Measurements from ENCODE around the gene TDRD10.
"Not testable (repeated sequence)": the region's sequence is repeated elsewhere in the genome, so short reads cannot be mapped to it uniquely, and the experiment has no call there.

Gene TDRD10

DNA sequence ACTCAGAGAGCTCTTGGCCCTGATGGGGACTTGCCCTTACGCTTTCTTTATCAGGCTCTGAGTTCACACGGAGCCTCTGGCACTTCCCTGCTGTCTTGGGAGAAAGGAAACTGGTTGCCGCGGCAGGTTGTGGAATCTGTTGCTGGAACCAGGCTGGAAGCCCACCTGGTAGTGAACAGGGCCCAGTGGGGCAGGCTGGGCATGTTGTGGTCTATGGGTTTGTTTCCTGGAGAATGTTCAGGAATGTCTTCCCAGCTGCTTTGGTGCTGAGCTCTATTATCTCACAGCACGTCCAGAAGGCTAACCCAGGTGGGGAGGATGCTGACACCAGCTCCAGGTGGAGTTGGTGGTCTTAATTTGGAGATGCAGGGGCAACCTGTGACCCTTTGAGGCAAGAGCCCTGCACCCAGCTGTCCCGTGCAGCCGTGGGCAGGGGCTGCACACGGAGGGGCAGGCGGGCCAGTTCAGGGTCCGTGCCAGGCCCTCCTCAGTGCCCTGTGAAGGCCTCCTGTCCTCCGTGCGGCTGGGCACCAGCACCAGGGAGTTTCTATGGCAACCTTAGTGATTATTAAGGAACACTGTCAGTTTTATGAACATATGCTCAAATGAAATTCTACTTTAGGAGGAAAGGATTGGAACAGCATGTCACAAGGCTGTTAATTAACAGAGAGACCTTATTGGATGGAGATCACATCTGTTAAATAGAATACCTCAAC, 33.3 kb upstream of the TDRD10 start:
- H3K36me3 Mint-ChIP-seq (ENCODE audit: low read depth): no peaks in the 10 kb centered on the region
- no peaks in the 10 kb centered on the region for H3K27me3 Mint-ChIP-seq
- ATAC-seq: no peak
- H3K4me1 Mint-ChIP-seq: peaks cover 42% of the 10 kb centered on the region
- H3K27ac Mint-ChIP-seq: no peak overlapping the region
- no peak for DNase-seq
- H3K9me3 Mint-ChIP-seq: no peaks in the 10 kb centered on the region
- no peak overlapping the region for H3K4me3 Mint-ChIP-seq

DNA sequence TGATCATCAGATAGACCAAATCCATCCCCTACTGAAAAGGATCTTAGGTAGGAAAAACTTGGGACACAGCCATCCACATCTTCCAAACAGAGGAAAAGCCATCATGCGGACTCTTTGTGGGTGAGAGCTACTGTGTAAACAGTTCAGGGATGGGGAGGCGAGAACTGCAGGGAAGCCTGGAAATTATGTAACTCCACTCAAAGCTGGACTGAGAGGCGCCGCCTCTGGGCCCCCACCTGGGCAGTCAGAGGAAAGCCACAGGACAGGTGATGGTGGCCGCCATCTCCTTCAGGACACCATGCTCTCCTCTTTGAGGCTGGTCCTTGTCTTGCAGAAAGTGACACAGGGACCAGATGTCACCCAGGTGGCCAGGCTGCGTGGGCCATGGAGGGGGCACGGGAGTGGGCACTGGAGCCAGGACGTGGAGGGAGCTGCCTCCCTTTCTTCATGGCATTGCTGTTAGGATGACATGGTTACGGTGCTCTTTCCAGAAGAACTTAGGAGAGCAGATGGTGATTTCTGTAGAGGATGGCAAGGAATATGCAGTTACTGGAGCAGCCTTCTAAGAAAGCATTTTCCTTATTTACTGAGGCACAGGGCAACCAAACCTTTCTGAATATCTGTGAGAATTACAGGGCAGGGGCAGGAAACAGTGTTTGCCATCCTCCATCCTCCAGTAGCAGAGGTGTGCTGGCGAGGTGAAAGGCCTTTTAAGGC, 32.0 kb upstream of the TDRD10 start:
- Mint-ChIP-seq H3K9me3 (no peaks in the 10 kb centered on the region), H3K4me3 (no peak overlapping the region), H3K36me3 (ENCODE audit: low read depth) (no peaks in the 10 kb centered on the region), H3K4me1 (peaks cover 31% of the 10 kb centered on the region), H3K27me3 (no peaks in the 10 kb centered on the region), H3K27ac (no peak overlapping the region)
- no peak for ATAC-seq
- DNase-seq: no peak

DNA sequence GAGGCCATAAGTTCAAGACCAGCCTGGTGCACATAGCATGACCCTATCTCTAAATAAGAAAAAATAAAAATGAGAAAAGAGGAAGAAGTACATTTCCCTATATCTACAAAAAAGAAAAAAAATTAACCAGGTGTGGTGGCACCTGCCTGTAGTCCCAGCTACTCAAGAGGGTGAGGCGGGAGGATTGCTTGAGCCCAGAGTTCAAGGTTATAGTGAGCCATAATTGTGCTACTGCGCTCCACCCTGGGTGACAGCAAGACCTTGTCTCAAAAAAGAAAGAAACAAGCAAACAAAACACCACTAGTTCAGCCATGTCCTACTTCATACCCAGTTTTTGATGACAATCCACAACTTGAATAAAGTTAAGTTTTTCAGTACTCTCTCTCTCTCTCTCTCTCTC, 30.7 kb upstream of the TDRD10 start:
- H3K36me3 Mint-ChIP-seq (ENCODE audit: low read depth): no peaks in the 10 kb centered on the region
- H3K4me3 Mint-ChIP-seq: no peak overlapping the region
- DNase-seq (no peak), ATAC-seq (no peak)
- no peaks in the 10 kb centered on the region for H3K27me3 Mint-ChIP-seq
- no peak overlapping the region for H3K27ac Mint-ChIP-seq
- H3K4me1 Mint-ChIP-seq: peaks cover 18% of the 10 kb centered on the region
- no peaks in the 10 kb centered on the region for H3K9me3 Mint-ChIP-seq

DNA sequence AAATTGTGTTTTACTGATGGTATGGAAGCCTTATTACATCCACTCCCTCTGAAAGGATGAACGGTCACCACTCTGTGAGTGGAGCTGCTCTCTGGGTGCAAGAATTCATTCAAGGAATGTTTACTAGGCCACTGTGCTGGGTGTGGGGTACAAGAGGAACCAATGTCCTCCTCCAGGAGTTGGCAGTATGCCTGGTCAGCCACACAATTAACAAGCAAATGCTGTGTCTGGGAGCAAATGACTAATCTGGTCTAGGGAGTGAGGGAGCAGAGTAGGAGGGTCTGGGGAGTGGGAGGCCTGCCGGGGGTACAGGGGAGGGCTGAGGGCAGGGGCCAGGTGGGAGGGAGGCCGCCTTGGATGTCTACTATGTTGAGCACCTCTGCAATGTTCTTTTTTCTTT, 27.2 kb upstream of the TDRD10 start:
- peaks cover 10% of the 10 kb centered on the region for H3K4me1 Mint-ChIP-seq
- no peaks in the 10 kb centered on the region for H3K9me3 Mint-ChIP-seq
- no peak overlapping the region for H3K27ac Mint-ChIP-seq
- no peaks in the 10 kb centered on the region for H3K36me3 Mint-ChIP-seq (ENCODE audit: low read depth)
- H3K27me3 Mint-ChIP-seq: no peaks in the 10 kb centered on the region
- ATAC-seq: no peak
- H3K4me3 Mint-ChIP-seq: no peak overlapping the region
- DNase-seq: no peak

- peaks cover 10% of the 10 kb centered on the region for H3K4me1 Mint-ChIP-seq
- peak; percentile 35 for ATAC-seq
Observed at GRCh38 chr1:154476791-154477190, 25.2 kb upstream of the TDRD10 start.

GRCh38 chr1:154478013-154478412, 24.0 kb upstream of the TDRD10 start:
- ATAC-seq (no peak), DNase-seq (no peak)
- no peaks in the 10 kb centered on the region for H3K36me3 Mint-ChIP-seq (ENCODE audit: low read depth)
- peaks cover 10% of the 10 kb centered on the region for H3K4me1 Mint-ChIP-seq
- no peak overlapping the region for H3K4me3 Mint-ChIP-seq
- no peak overlapping the region for H3K27ac Mint-ChIP-seq
- H3K27me3 Mint-ChIP-seq: no peaks in the 10 kb centered on the region
- H3K9me3 Mint-ChIP-seq: no peaks in the 10 kb centered on the region

More at GRCh38 chr1:154476791-154477190, 25.2 kb upstream of the TDRD10 start:
- Mint-ChIP-seq H3K27me3 (no peaks in the 10 kb centered on the region), H3K36me3 (ENCODE audit: low read depth) (no peaks in the 10 kb centered on the region), H3K27ac (no peak overlapping the region), H3K9me3 (no peaks in the 10 kb centered on the region), H3K4me3 (no peak overlapping the region)
- DNase-seq: no peak

DNA sequence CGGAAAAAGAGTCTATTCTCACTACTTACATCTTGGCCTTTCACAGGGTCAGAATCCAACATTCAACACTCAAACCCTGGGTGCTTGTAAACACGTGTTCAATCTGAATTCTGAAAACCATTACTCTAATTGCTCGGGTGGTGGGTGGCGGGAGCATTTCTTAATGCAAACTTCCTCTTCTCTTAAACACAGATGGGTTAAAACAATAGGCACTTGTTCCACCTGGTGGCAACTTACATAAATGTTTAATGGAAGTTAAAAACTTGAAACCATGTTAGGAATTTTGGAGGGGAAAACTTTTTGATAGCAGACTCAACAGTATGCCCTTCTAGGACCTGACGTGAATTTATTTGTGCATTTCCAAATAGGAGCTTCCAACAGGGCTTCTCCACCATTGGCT, 23.4 kb upstream of the TDRD10 start:
- Mint-ChIP-seq H3K27me3 (peaks cover 3% of the 10 kb centered on the region), H3K27ac (no peak overlapping the region), H3K4me3 (no peak overlapping the region), H3K9me3 (no peaks in the 10 kb centered on the region), H3K36me3 (ENCODE audit: low read depth) (no peaks in the 10 kb centered on the region), H3K4me1 (peaks cover 10% of the 10 kb centered on the region)
- no peak for DNase-seq
- no peak for ATAC-seq

DNA sequence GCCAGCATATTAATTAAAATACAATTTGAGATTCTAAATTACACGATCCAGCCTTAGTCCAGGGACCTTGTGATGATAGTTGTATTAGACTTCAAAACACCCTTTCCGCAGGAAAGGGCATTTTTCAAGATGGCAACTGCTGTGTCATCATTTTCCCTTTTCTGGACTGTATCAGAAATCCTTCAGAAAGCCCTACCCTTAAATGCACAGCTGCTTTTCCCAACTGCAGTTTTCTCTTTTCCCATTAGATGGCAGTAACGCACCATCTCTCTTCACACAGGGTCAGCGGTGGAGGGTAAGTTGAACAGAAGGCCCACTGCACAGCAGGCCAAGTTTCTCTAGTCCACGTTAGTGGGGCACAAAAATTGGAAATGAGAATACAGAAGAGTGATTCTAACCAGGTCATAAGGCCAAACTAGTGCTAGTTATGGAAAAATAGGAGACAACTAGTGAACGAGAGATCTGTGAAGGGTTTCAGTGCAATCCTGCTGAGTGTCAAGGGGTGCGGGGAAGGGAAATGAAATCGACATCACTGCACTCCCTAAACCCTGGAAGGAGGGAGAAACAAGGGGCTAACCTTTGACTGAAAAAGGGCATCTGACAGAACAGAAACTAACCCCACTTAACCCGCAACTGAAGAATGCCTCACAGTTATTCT, 22.1 kb upstream of the TDRD10 start:
- H3K27me3 Mint-ChIP-seq: peaks cover 3% of the 10 kb centered on the region
- peak; percentile 90 for ATAC-seq
- H3K27ac Mint-ChIP-seq: no peak overlapping the region
- peaks cover 10% of the 10 kb centered on the region for H3K4me1 Mint-ChIP-seq
- no peaks in the 10 kb centered on the region for H3K9me3 Mint-ChIP-seq
- DNase-seq: peak; percentile 57
- H3K4me3 Mint-ChIP-seq: no peak overlapping the region
- H3K36me3 Mint-ChIP-seq (ENCODE audit: low read depth): no peaks in the 10 kb centered on the region

- H3K27me3 Mint-ChIP-seq: peaks cover 3% of the 10 kb centered on the region
- H3K27ac Mint-ChIP-seq: no peak overlapping the region
- ATAC-seq: no peak
- no peaks in the 10 kb centered on the region for H3K9me3 Mint-ChIP-seq
- peaks cover 10% of the 10 kb centered on the region for H3K4me1 Mint-ChIP-seq
- H3K36me3 Mint-ChIP-seq (ENCODE audit: low read depth): no peaks in the 10 kb centered on the region
- H3K4me3 Mint-ChIP-seq: no peak overlapping the region
- no peak for DNase-seq
Observed at GRCh38 chr1:154481053-154481452, 21.0 kb upstream of the TDRD10 start.

GRCh38 chr1:154483941-154484803, 17.8 kb upstream of the TDRD10 start:
- Mint-ChIP-seq H3K27me3 (peaks cover 3% of the 10 kb centered on the region), H3K36me3 (ENCODE audit: low read depth) (no peaks in the 10 kb centered on the region), H3K4me3 (no peak overlapping the region), H3K27ac (no peak overlapping the region), H3K9me3 (no peaks in the 10 kb centered on the region), H3K4me1 (peaks cover 2% of the 10 kb centered on the region)
- no peak for DNase-seq
- ATAC-seq: no peak

- H3K4me1 Mint-ChIP-seq: no peaks in the 10 kb centered on the region
- H3K27me3 Mint-ChIP-seq: peaks cover 3% of the 10 kb centered on the region
- H3K4me3 Mint-ChIP-seq: no peak overlapping the region
- no peaks in the 10 kb centered on the region for H3K9me3 Mint-ChIP-seq
- DNase-seq (no peak), ATAC-seq (no peak)
- H3K27ac Mint-ChIP-seq: no peak overlapping the region
- no peaks in the 10 kb centered on the region for H3K36me3 Mint-ChIP-seq (ENCODE audit: low read depth)
Observed at GRCh38 chr1:154485106-154485505, 16.9 kb upstream of the TDRD10 start.

DNA sequence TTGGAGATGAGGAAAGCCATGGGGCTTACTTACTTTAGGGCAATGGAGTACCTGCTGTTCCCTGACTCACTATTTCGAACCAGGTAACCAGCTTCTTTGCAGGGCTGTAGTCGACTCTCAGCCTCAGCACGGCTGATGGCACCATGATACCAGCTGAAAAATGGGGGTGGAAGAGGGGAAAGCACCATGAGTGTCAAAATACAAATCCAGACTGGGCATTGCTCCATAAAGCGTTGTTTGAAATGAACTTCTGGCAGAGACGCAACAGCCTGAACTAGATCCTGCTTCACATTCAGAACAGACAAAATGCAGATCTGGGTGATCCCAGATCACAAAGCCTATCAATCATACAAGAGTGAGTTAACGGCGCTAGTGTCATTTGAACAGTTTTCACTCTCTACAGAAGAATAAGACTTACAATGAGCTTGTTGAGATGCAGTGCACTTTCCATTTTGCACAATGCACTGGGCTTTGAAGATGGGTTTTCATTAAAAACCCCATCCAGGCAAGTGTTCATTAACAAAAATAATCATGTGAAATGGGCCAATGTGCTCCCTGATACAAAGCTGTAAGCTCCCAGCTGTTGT, 16.0 kb upstream of the TDRD10 start:
- peaks cover 3% of the 10 kb centered on the region for H3K27me3 Mint-ChIP-seq
- ATAC-seq (no peak), DNase-seq (no peak)
- no peak overlapping the region for H3K27ac Mint-ChIP-seq
- H3K4me1 Mint-ChIP-seq: no peaks in the 10 kb centered on the region
- H3K9me3 Mint-ChIP-seq: no peaks in the 10 kb centered on the region
- H3K36me3 Mint-ChIP-seq (ENCODE audit: low read depth): no peaks in the 10 kb centered on the region
- H3K4me3 Mint-ChIP-seq: no peak overlapping the region

DNA sequence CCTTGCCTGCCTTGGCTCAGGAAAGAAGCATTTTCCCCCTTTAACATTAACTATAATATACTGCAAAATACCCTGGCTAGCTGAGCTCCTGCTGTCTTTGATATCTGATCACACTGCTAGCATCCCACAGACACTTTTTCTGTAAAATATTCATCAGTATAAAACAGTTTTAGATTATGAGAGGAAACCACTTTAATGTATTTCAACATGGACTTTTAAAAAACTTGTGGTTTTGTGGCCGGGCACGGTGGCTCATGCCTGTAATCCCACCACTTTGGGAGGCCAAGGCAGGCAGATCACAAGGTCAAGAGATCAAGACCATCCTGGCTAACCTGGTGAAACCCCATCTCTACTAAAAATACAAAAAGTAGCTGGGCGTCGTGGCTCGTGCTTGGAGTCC, 15.3 kb upstream of the TDRD10 start:
- not testable (repeated sequence) for ATAC-seq; H3K4me1 Mint-ChIP-seq; H3K9me3 Mint-ChIP-seq; H3K27ac Mint-ChIP-seq; DNase-seq; H3K27me3 Mint-ChIP-seq; H3K36me3 Mint-ChIP-seq (ENCODE audit: low read depth); H3K4me3 Mint-ChIP-seq

- peaks cover 6% of the 10 kb centered on the region for H3K27me3 Mint-ChIP-seq
- no peak overlapping the region for H3K4me3 Mint-ChIP-seq
- H3K4me1 Mint-ChIP-seq: peaks cover 18% of the 10 kb centered on the region
- H3K9me3 Mint-ChIP-seq: no peaks in the 10 kb centered on the region
- DNase-seq (no peak), ATAC-seq (no peak)
- H3K36me3 Mint-ChIP-seq (ENCODE audit: low read depth): no peaks in the 10 kb centered on the region
- H3K27ac Mint-ChIP-seq: no peak overlapping the region
Observed at GRCh38 chr1:154488922-154489321, 13.1 kb upstream of the TDRD10 start.
